Mesothelial cell of epicardium (in vitro differentiated cells): ENCODE data around the gene YTHDF2. TPM values are rescaled to one million over a fixed set of nuclear protein-coding genes. Genes with fewer than 3 reads are reported as not detected.
"Not testable (repeated sequence)": the region's sequence is repeated elsewhere in the genome, so short reads cannot be mapped to it uniquely, and the experiment has no call there.

Experiments used
- DNase-seq, 2 experiments: peaks; one replicate each; pipeline ENCODE4 v3.0.0; 2021; ENCODE audit warnings: low spot score in 2 of 2; ENCODE audit not compliant: unreplicated experiment in 2 of 2
- H3K27ac Mint-ChIP-seq: 2 replicates; pipeline ENCODE4 v1.8.0; 2021; ENCODE audit warnings: mixed read lengths
- H3K27me3 Mint-ChIP-seq: 2 replicates; pipeline ENCODE4 v1.8.0; 2021; ENCODE audit warnings: low read depth, mixed read lengths
- H3K36me3 Mint-ChIP-seq: 2 replicates; pipeline ENCODE4 v1.8.0; 2021; ENCODE audit warnings: mixed read lengths
- H3K4me1 Mint-ChIP-seq: 2 replicates; pipeline ENCODE4 v1.8.0; 2021; ENCODE audit warnings: mixed read lengths
- H3K4me3 Mint-ChIP-seq: 2 replicates; pipeline ENCODE4 v1.8.0; 2021; ENCODE audit warnings: mild to moderate bottlenecking, moderate library complexity, mixed read lengths
- H3K9me3 Mint-ChIP-seq: 2 replicates; pipeline ENCODE4 v1.8.0; 2021; ENCODE audit warnings: mixed read lengths
- CTCF ChIP-seq: fragments of 200-600 bp; sonication (generic); IDR thresholded peaks from one replicate; pipeline ENCODE4 v1.5.0; 2021; ENCODE audit warnings: antibody characterized with exemption; ENCODE audit not compliant: unreplicated experiment
- total RNA-seq: library from RNA; stranded (reverse); gene quantifications from 3 replicates; pipeline ENCODE4 v1.2.1, GENCODE V29; 2021

Gene YTHDF2
- total RNA-seq, 1 donor from 2014 or later: 130 TPM

GRCh38 chr1:28770601-28771165 is 33.9 kb downstream of the YTHDF2 start:
- no peaks in the 10 kb centered on the region for H3K9me3 Mint-ChIP-seq
- peak overlapping the region; percentile 47 for H3K27ac Mint-ChIP-seq
- peaks cover 33% of the 10 kb centered on the region for H3K36me3 Mint-ChIP-seq
- no peaks in the 10 kb centered on the region for H3K27me3 Mint-ChIP-seq
- no peaks in the 10 kb centered on the region for H3K4me1 Mint-ChIP-seq
- H3K4me3 Mint-ChIP-seq: no peak overlapping the region
- no peak for DNase-seq
- no peak for TF ChIP-seq CTCF

- peaks cover 20% of the 10 kb centered on the region for H3K36me3 Mint-ChIP-seq
- H3K27me3 Mint-ChIP-seq, H3K9me3 Mint-ChIP-seq: not testable (repeated sequence)
Measured at GRCh38 chr1:28771921-28772320, 35.2 kb downstream of the YTHDF2 start.

GRCh38 chr1:28773105-28773504 is 36.4 kb downstream of the YTHDF2 start:
- Mint-ChIP-seq H3K4me3 (no peak overlapping the region), H3K36me3 (peaks cover 18% of the 10 kb centered on the region), H3K27me3 (no peaks in the 10 kb centered on the region), H3K9me3 (no peaks in the 10 kb centered on the region), H3K4me1 (no peaks in the 10 kb centered on the region), H3K27ac (no peak overlapping the region)
- no peak for DNase-seq
- TF ChIP-seq CTCF: no peak

More at GRCh38 chr1:28771921-28772320, 35.2 kb downstream of the YTHDF2 start:
- not testable (repeated sequence) for DNase-seq, H3K4me1 Mint-ChIP-seq, H3K4me3 Mint-ChIP-seq, H3K27ac Mint-ChIP-seq

GRCh38 chr1:28775121-28775942 is 38.6 kb downstream of the YTHDF2 start:
- H3K9me3 Mint-ChIP-seq: no peaks in the 10 kb centered on the region
- no peaks in the 10 kb centered on the region for H3K4me1 Mint-ChIP-seq
- TF ChIP-seq CTCF: no peak
- no peak overlapping the region for H3K27ac Mint-ChIP-seq
- no peaks in the 10 kb centered on the region for H3K27me3 Mint-ChIP-seq
- no peak overlapping the region for H3K4me3 Mint-ChIP-seq
- no peak for DNase-seq
- peaks cover 7% of the 10 kb centered on the region for H3K36me3 Mint-ChIP-seq

- H3K27ac Mint-ChIP-seq: no peak overlapping the region
- H3K36me3 Mint-ChIP-seq: peaks cover 7% of the 10 kb centered on the region
- no peaks in the 10 kb centered on the region for H3K9me3 Mint-ChIP-seq
- no peak for DNase-seq
- no peak overlapping the region for H3K4me3 Mint-ChIP-seq
- no peaks in the 10 kb centered on the region for H3K4me1 Mint-ChIP-seq
- TF ChIP-seq CTCF: no peak
- H3K27me3 Mint-ChIP-seq: no peaks in the 10 kb centered on the region
Measured at GRCh38 chr1:28776341-28776740, 39.6 kb downstream of the YTHDF2 start.

GRCh38 chr1:28778021-28778420 is 41.3 kb downstream of the YTHDF2 start:
- no peak for TF ChIP-seq CTCF
- peaks cover 10% of the 10 kb centered on the region for H3K4me1 Mint-ChIP-seq
- no peaks in the 10 kb centered on the region for H3K9me3 Mint-ChIP-seq
- H3K4me3 Mint-ChIP-seq: no peak overlapping the region
- peak overlapping the region; percentile 2 for H3K27ac Mint-ChIP-seq
- peaks cover 3% of the 10 kb centered on the region for H3K36me3 Mint-ChIP-seq
- H3K27me3 Mint-ChIP-seq: no peaks in the 10 kb centered on the region
- no peak for DNase-seq
